Activated CD4-positive, alpha-beta memory T cell treated with anti-CD3 and anti-CD28 coated beads, Interleukin-2, amount 10 ng/mL, durations not matched to agents 7 days and 5 days (primary cell): ENCODE measurements around the gene SIRT7. TPM values are rescaled to one million over a fixed set of nuclear protein-coding genes. Genes with fewer than 3 reads are reported as not detected.

ENCODE experiments used
- CTCF ChIA-PET: fragments of 350-600 bp; sonication (Branson Sonifier 250); formaldehyde crosslinking; loops from one replicate; lab custom pipeline; 2021; ENCODE audit warnings: antibody characterized with exemption, inconsistent platforms; lab: Charles Lee
- POLR2A ChIA-PET: fragments of 350-600 bp; sonication (Branson Sonifier 250); formaldehyde crosslinking; loops from one replicate; lab custom pipeline; 2021; ENCODE audit warnings: antibody characterized with exemption; lab: Charles Lee
- DNase-seq: peaks from one replicate; pipeline ENCODE4 v3.0.0-alpha.2; 2020
- H3K27ac Mint-ChIP-seq: one replicate; pipeline ENCODE4 v1.8.0; 2021; ENCODE audit warnings: mild to moderate bottlenecking, mixed read lengths
- H3K27me3 Mint-ChIP-seq: one replicate; pipeline ENCODE4 v1.8.0; 2021; ENCODE audit warnings: mixed read lengths
- H3K36me3 Mint-ChIP-seq: one replicate; pipeline ENCODE4 v1.8.0; 2021; ENCODE audit warnings: low read depth, mixed read lengths
- H3K4me1 Mint-ChIP-seq: one replicate; pipeline ENCODE4 v1.8.0; 2021; ENCODE audit warnings: mixed read lengths
- H3K4me3 Mint-ChIP-seq: one replicate; pipeline ENCODE4 v1.8.0; 2021; ENCODE audit warnings: mild to moderate bottlenecking, mixed read lengths
- H3K9me3 Mint-ChIP-seq: one replicate; pipeline ENCODE4 v1.8.0; 2021; ENCODE audit warnings: mixed read lengths
- total RNA-seq, 2 experiments: library from RNA; stranded (reverse); gene quantifications; one replicate each; pipeline ENCODE4 v1.2.3, GENCODE V29; 2021

Gene SIRT7
- total RNA-seq, 2 experiments from 2014 or later = 55.8 to 58.4 TPM

- no peaks in the 10 kb centered on the region for H3K27me3 Mint-ChIP-seq
- no peak overlapping the region for H3K27ac Mint-ChIP-seq
- POLR2A ChIA-PET = interaction anchor here (0.6 to 1.3 kb wide), 2 partner anchors 8 to 55 kb away, joined by 3 read pairs; partner anchors contain the start of gene MAFG
Observed at GRCh38 chr17:81934850-81935708, 17.1 kb upstream of the SIRT7 start.

GRCh38 chr17:81934098-81934757 is 16.3 kb upstream of the SIRT7 start:
- Mint-ChIP-seq H3K4me3 (no peak overlapping the region), H3K36me3 (no peaks in the 10 kb centered on the region), H3K27ac (no peak overlapping the region), H3K4me1 (peaks cover 16% of the 10 kb centered on the region), H3K9me3 (no peaks in the 10 kb centered on the region), H3K27me3 (no peaks in the 10 kb centered on the region)
- CTCF ChIA-PET = no interaction called here
- no peak for DNase-seq
- POLR2A ChIA-PET = no interaction called here

More at GRCh38 chr17:81934850-81935708, 17.1 kb upstream of the SIRT7 start:
- H3K4me1 Mint-ChIP-seq = peaks cover 16% of the 10 kb centered on the region
- H3K4me3 Mint-ChIP-seq = no peak overlapping the region
- H3K36me3 Mint-ChIP-seq = no peaks in the 10 kb centered on the region
- H3K9me3 Mint-ChIP-seq = no peaks in the 10 kb centered on the region
- CTCF ChIA-PET = no interaction called here
- DNase-seq = no peak

DNA sequence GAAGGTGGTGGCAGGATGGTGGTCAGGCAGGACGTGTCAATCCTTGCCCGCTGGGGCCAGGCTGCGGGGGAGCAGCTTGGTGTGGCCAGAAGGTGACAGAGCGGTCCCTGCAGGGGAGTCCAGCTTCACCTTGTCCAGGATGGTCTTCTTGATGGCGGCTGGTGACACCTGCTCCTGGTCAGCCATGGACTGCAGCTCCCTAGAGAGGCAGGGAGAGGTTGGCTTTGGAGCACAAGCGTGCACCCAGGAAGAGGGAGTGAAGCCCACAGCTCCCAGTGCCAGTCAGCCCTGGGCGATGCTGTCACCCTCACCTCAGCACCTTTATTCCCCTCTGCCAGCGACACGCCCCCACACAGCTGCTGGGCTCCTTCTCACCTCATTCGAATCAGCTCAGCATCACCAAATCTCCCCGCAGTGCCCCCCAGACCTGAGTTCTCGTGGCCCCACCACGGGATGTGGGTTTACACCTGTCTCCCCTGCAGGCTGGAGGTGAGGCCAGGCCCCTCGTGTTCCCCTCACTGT is 15.3 kb upstream of the SIRT7 start:
- Mint-ChIP-seq H3K27ac (no peak overlapping the region), H3K9me3 (no peaks in the 10 kb centered on the region), H3K4me3 (no peak overlapping the region), H3K36me3 (no peaks in the 10 kb centered on the region), H3K4me1 (peaks cover 17% of the 10 kb centered on the region), H3K27me3 (peaks cover 4% of the 10 kb centered on the region)
- ChIA-PET CTCF (no interaction called here), POLR2A (no interaction called here)
- DNase-seq = no peak

GRCh38 chr17:81932333-81932983 is 14.5 kb upstream of the SIRT7 start:
- DNase-seq = no peak
- Mint-ChIP-seq H3K4me3 (no peak overlapping the region), H3K27me3 (peaks cover 4% of the 10 kb centered on the region), H3K9me3 (no peaks in the 10 kb centered on the region), H3K27ac (no peak overlapping the region), H3K4me1 (peaks cover 12% of the 10 kb centered on the region), H3K36me3 (no peaks in the 10 kb centered on the region)
- POLR2A ChIA-PET = no interaction called here
- CTCF ChIA-PET = interaction anchor here (1.0 kb wide), 1 partner anchor 27 kb away, joined by 3 read pairs; no protein-coding TSS in a partner anchor

DNA sequence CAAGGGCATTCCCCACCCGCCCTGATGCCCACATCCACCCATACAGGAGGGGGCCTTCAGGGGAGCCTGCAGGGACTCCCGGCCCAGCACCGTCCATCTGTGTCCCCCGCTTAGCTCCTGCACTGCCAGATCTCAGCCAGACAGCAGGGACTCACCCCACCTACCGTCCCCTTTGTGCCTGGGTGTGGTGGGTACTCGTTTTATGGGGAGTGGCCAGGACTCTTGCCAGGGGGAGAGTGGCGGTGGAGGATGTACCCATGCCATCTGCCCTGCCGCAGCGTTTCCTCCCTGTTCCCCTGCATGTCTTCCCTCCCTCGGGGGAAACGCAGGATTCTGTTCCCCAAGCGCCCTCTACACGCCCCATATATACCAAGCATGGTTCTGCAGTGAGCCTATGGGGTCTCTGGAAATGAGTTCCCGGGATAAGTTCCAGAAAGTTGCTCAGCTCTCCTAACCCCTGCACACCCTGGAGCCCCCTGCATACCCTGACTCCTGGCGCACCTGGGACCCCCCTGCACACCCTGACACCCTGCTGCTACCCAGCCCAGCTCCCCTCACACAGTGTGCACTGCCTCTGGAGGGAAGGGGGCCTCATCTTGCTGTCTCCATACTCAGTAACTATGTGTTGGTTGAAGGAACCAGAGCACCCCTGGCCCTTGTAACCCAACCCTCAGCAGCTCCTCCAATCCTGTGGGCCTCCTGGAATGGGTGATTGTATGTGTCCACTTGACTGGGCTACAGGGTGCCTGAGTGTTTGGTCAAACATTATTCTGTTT is 13.8 kb upstream of the SIRT7 start:
- Mint-ChIP-seq H3K27ac (no peak overlapping the region), H3K27me3 (peaks cover 4% of the 10 kb centered on the region), H3K9me3 (no peaks in the 10 kb centered on the region), H3K4me1 (peaks cover 11% of the 10 kb centered on the region), H3K36me3 (no peaks in the 10 kb centered on the region), H3K4me3 (no peak overlapping the region)
- POLR2A ChIA-PET = no interaction called here
- no peak for DNase-seq
- CTCF ChIA-PET = interaction anchor here (1.0 kb wide), 1 partner anchor 28 kb away, joined by 3 read pairs; no protein-coding TSS in a partner anchor

GRCh38 chr17:81931189-81931556 is 13.2 kb upstream of the SIRT7 start:
- ChIA-PET POLR2A (no interaction called here), CTCF (no interaction called here)
- H3K27me3 Mint-ChIP-seq = peaks cover 4% of the 10 kb centered on the region
- no peak overlapping the region for H3K27ac Mint-ChIP-seq
- H3K4me3 Mint-ChIP-seq = no peak overlapping the region
- H3K4me1 Mint-ChIP-seq = peaks cover 11% of the 10 kb centered on the region
- DNase-seq = no peak
- no peaks in the 10 kb centered on the region for H3K9me3 Mint-ChIP-seq
- H3K36me3 Mint-ChIP-seq = peaks cover 4% of the 10 kb centered on the region

GRCh38 chr17:81930142-81931125 is 12.5 kb upstream of the SIRT7 start:
- ChIA-PET POLR2A (interaction anchor here (1.6 to 1.7 kb wide), 2 partner anchors 14 to 72 kb away, joined by 3 to 5 read pairs; no protein-coding TSS in a partner anchor), CTCF (interaction anchor here (0.5 kb wide), 1 partner anchor 205 kb away, joined by 3 read pairs; no protein-coding TSS in a partner anchor)
- DNase-seq = no peak
- H3K9me3 Mint-ChIP-seq = no peaks in the 10 kb centered on the region
- H3K27me3 Mint-ChIP-seq = peaks cover 4% of the 10 kb centered on the region
- H3K36me3 Mint-ChIP-seq = peaks cover 6% of the 10 kb centered on the region
- no peak overlapping the region for H3K4me3 Mint-ChIP-seq
- no peak overlapping the region for H3K27ac Mint-ChIP-seq
- peaks cover 14% of the 10 kb centered on the region for H3K4me1 Mint-ChIP-seq

- Mint-ChIP-seq H3K36me3 (peaks cover 6% of the 10 kb centered on the region), H3K9me3 (no peaks in the 10 kb centered on the region), H3K4me3 (peak overlapping the region; percentile 43), H3K27me3 (peaks cover 4% of the 10 kb centered on the region), H3K27ac (no peak overlapping the region), H3K4me1 (peaks cover 22% of the 10 kb centered on the region)
- DNase-seq = no peak
- ChIA-PET POLR2A (interaction anchor here (1.6 to 7.6 kb wide), 4 partner anchors 12 to 71 kb away, joined by 3 to 62 read pairs (median 24); partner anchors contain the start of genes ARHGDIA and SIRT7), CTCF (interaction anchor here (0.6 to 1.0 kb wide), 2 partner anchors 14 to 193 kb away, joined by 3 read pairs; no protein-coding TSS in a partner anchor)
Observed at GRCh38 chr17:81929253-81930141, 11.5 kb upstream of the SIRT7 start.

GRCh38 chr17:81928544-81929252 is 10.7 kb upstream of the SIRT7 start:
- POLR2A ChIA-PET = interaction anchor here (1.7 to 7.6 kb wide), 4 partner anchors 11 to 96 kb away, joined by 5 to 62 read pairs (median 27); partner anchors contain the start of genes ARHGDIA, MCRIP1 and SIRT7

More at GRCh38 chr17:81928544-81929252, 10.7 kb upstream of the SIRT7 start:
- peak overlapping the region; percentile 58 for H3K4me3 Mint-ChIP-seq
- peaks cover 4% of the 10 kb centered on the region for H3K27me3 Mint-ChIP-seq
- no peak overlapping the region for H3K27ac Mint-ChIP-seq
- H3K36me3 Mint-ChIP-seq = peaks cover 6% of the 10 kb centered on the region
- peaks cover 30% of the 10 kb centered on the region for H3K4me1 Mint-ChIP-seq
- no peak for DNase-seq
- no peaks in the 10 kb centered on the region for H3K9me3 Mint-ChIP-seq
- CTCF ChIA-PET = interaction anchor here (0.6 to 2.4 kb wide), 4 partner anchors 13 to 192 kb away, joined by 3 to 8 read pairs (median 4); no protein-coding TSS in a partner anchor
